Fibroblast of mammary gland (primary cell): ENCODE results near the gene PGS1.

Experiments
- DNase-seq: peaks from one replicate; pipeline ENCODE4 v3.0.0-alpha.2; 2010; ENCODE audit warnings: low read depth
- H3K4me3 ChIP-seq: 2 replicates; pipeline ENCODE4 v1.5.1; 2011; ENCODE audit warnings: low read depth, mild to moderate bottlenecking, low read length, moderate library complexity; ENCODE audit not compliant: control insufficient read depth
- CTCF ChIP-seq: conservative IDR thresholded peaks from 2 replicates; pipeline ENCODE4 v1.5.1; 2011; ENCODE audit warnings: low read depth, low read length, inconsistent platforms; ENCODE audit not compliant: control insufficient read depth, insufficient read depth

PGS1 gene

GRCh38 chr17:78337244-78338109, 41.0 kb upstream of the PGS1 start:
- no peak for TF ChIP-seq CTCF
- no peak overlapping the region for H3K4me3 ChIP-seq
- DNase-seq: peak; percentile 97

GRCh38 chr17:78338486-78339259, 39.8 kb upstream of the PGS1 start:
- TF ChIP-seq CTCF: no peak
- DNase-seq: no peak

DNA sequence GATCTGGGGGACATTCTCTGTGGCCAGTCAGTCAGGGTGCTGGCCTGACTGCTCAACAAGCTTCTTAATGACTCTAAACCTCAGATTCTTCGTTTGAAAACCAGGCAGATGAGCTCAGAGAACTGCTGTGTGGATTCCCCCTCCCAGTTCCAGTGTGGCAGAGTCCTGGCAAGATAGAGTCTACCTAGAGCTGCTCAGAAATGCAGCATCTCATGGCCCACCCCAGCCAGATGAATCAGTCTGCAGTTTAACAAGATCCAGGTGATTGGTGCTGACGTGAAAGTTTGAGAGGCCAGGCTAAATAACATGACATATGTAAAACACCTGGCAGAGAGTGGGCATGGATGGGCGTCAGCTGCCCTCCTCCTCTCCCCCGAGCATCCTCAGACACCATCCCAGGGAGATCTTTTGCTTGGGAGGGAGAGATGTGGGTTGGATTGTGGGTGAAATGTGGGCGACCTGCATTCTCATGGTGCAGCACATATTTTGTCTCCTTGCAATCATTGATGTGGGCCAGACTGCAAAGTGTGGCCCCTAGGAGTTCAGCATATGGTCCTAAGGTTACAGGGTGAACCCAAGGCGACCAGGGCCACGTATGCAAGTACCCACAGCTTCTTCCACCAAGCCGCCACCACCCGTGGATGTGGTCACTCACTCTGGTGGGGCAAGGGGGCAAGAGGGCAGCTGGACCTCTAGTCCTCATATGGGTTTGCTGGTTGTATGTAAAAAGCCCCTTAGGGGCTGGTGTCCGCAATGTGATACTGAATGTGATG, 38.1 kb upstream of the PGS1 start:
- no peak for TF ChIP-seq CTCF
- DNase-seq: peak; percentile 58

More at GRCh38 chr17:78338486-78339259, 39.8 kb upstream of the PGS1 start:
- H3K4me3 ChIP-seq: no peak overlapping the region

GRCh38 chr17:78341559-78342448, 36.6 kb upstream of the PGS1 start:
- no peak for TF ChIP-seq CTCF
- DNase-seq: peak; percentile 75
- peak overlapping the region; percentile 19 for H3K4me3 ChIP-seq

More for the DNA sequence above, 38.1 kb upstream of the PGS1 start:
- no peak overlapping the region for H3K4me3 ChIP-seq

- no peak for TF ChIP-seq CTCF
- peak overlapping the region; percentile 19 for H3K4me3 ChIP-seq
- peak; percentile 93 for DNase-seq
Measured at GRCh38 chr17:78342449-78343186, 35.8 kb upstream of the PGS1 start.
